GM23248 (cell line): ENCODE data around the gene APOM.

ENCODE experiments used
- EZH2 ChIP-seq: fragments of 200-600 bp; sonication (generic); IDR thresholded peaks from 2 replicates; pipeline ENCODE4 v1.6.1; 2018; ENCODE audit warnings: antibody characterized with exemption, mild to moderate bottlenecking; ENCODE audit not compliant: insufficient read depth, poor library complexity, severe bottlenecking
- EZH2phosphoT487 ChIP-seq: fragments of 200-600 bp; sonication (generic); IDR thresholded peaks from 2 replicates; pipeline ENCODE4 v1.6.1; 2018; ENCODE audit warnings: antibody characterized with exemption, moderate library complexity, mild to moderate bottlenecking, low read depth; ENCODE audit not compliant: insufficient read depth

DNA sequence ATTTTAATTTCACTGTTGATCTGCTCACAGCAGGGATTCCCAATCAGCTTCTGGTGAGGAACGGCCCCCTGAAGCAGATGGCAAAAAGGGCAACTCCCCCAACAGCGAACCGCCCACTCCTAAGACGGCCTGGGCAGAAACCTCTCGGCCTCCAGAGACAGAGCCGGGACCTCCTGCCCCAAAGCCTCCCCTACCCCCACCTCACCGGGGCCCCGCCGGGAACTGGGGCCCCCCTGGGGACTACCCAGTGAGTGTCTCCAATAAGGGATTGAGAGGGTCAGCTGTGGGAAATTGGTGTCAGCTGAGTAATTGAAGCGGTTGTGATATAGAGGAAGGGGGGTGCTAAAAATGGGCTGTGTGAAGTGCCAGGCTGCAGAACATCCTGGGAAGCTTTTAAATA, 28.7 kb upstream of the APOM start:
- TF ChIP-seq EZH2 (no peak), EZH2phosphoT487 (no peak)
